Activated T-helper 1 cell treated with Interleukin-2 at 50 U/mL for 16 hours (primary cell): Measurements from ENCODE around the gene WASHC4.

Source experiments
- DNase-seq: peaks from one replicate; pipeline ENCODE4 v3.0.0-alpha.2; 2020; ENCODE audit warnings: low read depth

The WASHC4 gene

GRCh38 chr12:105107494-105108371 is at the start of gene WASHC4:
Gene WASHC4, plus strand, starts transcription at chr12:105107731. Its CDS starts 70 bp downstream, at chr12:105107801.
- peak; percentile 92 for DNase-seq

GRCh38 chr12:105060715-105061378 is 46.7 kb upstream of the WASHC4 start:
- DNase-seq = no peak

GRCh38 chr12:105064564-105065178 is 42.9 kb upstream of the WASHC4 start:
- no peak for DNase-seq

DNA sequence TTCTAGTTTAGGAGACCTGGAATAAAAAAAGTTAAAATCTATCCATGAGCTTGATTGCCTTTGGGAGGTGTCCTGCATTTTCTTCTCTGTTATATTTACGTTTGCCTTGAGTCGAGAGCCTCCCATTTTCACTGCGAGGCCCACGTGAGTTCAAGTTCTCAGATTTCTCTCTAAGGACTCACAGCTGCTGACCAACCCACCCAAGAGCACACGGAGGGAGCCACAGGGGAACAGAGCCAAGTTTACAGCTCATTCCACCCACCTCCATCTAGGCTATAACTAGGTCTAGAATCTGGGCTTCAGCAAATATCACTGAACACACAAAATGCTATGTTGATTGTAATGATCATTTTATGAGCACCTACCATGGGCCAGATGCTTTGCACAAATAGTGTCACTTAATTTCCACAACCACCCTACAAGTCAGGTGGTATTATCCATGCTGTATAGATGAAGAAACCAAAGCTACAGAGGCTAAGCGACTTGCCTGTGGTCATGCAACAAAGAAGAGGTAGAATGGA is 40.0 kb upstream of the WASHC4 start:
- DNase-seq = no peak

DNA sequence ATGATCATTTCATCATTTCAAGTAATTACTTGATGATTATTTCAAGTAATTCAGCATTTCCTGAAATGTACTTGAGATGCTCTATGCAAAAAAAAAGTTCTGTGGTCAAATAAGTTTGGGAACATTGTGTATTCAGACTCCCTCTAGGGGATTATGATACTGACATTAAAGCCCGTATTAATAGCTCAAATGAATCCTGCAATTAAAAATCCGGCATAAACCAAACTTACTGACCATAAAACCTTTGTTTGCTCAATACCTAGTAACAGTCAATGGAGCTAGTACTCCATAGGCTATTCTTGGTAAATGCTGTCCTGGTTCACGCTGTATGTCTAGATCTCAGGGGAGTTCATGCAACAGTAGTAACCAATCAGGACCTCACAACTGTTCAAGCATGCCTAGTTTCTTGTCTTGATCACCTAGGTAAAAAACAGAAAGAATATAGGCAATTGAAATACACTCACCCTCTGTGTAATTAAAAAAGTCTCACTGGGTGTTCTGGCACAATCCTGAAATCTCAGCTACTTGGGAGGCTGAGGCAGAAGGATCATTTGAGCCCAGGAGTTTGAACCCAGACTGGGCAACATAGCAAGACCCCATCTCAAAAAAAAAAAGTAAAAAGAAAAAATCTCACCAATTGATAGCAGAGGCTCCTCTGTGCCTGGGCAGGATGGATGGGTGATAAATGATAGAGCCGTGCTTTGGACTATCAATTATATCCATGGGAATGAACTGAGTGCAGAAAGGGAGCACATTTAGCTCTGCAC is 37.4 kb upstream of the WASHC4 start:
- no peak for DNase-seq

GRCh38 chr12:105071981-105072380 is 35.5 kb upstream of the WASHC4 start:
- DNase-seq = no peak

- no peak for DNase-seq
These were observed 34.5 kb upstream of the WASHC4 start for GRCh38 chr12:105072888-105073488.

- DNase-seq = no peak
These were observed 31.4 kb upstream of the WASHC4 start for GRCh38 chr12:105076098-105076497.

DNA sequence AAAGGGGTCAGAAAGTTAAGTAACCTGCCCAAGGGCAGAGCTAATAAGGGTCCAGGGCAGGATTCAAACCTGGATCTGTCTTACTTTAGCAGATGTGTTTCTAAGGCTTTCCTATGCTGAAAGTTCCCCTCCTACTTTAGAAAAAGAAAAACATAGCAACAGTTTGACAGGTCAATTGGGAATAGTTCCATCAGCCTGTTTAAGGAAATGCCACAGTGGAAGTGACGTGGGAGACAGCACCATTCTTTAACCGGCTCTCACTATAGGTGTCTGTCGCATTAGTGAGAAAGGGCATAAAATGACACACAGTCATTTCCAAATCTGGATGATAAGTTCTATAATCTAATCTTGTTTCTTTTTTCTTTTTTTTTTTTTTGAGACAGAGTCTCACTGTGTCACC is 30.6 kb upstream of the WASHC4 start:
- no peak for DNase-seq

- DNase-seq = no peak
These were observed 30.1 kb upstream of the WASHC4 start for GRCh38 chr12:105077435-105077834.

- DNase-seq = no peak
These were observed 28.6 kb upstream of the WASHC4 start for GRCh38 chr12:105078712-105079570.

- no peak for DNase-seq
These were observed 24.5 kb upstream of the WASHC4 start for GRCh38 chr12:105083031-105083430.

GRCh38 chr12:105083551-105084105 is 23.9 kb upstream of the WASHC4 start:
- no peak for DNase-seq

DNA sequence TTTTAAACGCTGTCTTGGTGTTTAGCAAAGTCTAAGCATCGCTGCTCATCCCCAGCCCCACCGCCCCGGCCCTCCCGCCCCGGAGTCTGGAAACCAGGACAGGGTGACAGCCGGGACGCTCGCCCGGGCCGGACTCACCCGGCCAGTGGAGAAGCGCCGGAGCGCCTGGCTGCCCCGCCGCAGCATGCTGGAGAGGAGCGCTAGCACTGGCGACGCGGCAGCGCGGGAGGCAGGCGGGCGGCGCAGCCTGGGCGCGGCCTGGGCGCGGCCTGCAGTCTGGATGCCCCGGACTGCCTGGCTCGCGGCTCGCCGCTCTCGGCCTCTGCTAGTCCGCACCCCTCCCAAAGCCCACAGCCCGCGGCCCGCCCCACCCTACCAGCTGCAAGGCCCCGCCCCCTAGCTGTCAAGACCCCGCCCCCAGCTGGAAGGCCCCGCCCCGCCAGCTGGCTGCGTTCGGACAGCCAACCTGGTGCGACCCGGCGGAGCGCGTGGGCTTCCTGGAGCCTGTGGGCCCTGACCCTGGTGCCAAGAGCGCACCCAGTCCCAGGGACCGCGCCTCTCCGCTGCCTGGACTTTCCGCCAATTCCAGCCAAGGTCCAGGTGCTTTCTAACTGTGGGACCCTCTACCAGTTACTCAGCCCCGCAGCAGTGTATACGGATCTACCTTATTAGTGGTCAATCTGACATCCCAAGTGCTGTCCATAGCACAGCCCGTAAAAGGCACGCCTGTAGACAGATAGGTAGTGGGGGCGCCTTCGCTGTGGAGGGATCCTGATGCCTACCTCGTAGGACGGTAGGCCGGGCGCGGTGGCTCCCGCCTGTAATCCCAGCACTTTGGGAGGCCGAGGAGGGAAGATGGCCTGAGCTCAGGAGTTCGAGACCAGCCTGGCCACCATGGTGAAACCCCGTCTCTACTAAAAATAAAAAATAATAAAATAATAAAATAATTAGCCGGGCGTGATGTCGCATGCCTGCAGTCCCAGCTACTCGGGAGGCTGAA is 23.0 kb upstream of the WASHC4 start, which contains the start of gene ALDH1L2:
TSS of gene ALDH1L2 (minus strand) at position 208 of the 1,000 bp plus-strand sequence. CDS start at position 186, 22 bp downstream.
- no peak for DNase-seq

DNA sequence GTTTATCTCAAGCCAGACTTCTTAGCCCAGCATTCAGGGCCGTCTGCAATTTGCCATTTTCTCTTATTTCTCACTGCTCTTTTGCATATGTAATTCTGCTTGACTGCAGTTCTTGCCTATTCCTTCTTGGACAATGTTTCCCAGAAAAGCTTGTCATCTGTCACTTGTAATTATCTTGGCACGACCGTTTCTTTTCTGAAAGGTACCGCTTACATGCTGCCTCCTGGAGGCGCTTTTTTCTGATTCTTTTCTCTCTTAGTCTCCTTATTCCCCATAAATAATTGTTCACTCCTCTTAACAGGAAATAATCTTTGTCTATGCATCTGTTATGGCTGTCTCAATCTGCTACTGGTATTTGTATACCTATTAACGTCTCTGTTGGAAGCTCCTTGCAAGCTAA is 22.0 kb upstream of the WASHC4 start:
- DNase-seq = no peak

GRCh38 chr12:105089817-105090216 is 17.7 kb upstream of the WASHC4 start:
- no peak for DNase-seq

DNA sequence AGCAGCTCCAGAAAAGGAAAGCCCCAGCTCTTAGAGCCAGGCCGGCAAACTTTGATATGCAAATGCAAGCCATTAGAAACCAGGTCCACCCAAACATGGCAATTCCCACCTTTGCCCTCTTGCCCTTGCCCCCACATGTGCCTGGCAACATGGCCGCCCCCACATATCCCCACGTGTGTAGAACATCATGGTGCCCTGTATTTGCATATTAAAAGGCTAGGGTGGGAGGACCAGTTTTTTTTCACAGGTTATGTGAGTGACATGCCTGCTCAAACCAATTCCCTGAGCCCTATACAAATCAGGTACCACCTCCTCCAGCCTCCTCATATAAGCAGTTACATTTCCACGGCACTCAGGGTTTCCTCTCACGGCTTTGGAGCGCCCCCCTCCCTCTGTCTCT is 17.2 kb upstream of the WASHC4 start:
- DNase-seq = no peak

DNA sequence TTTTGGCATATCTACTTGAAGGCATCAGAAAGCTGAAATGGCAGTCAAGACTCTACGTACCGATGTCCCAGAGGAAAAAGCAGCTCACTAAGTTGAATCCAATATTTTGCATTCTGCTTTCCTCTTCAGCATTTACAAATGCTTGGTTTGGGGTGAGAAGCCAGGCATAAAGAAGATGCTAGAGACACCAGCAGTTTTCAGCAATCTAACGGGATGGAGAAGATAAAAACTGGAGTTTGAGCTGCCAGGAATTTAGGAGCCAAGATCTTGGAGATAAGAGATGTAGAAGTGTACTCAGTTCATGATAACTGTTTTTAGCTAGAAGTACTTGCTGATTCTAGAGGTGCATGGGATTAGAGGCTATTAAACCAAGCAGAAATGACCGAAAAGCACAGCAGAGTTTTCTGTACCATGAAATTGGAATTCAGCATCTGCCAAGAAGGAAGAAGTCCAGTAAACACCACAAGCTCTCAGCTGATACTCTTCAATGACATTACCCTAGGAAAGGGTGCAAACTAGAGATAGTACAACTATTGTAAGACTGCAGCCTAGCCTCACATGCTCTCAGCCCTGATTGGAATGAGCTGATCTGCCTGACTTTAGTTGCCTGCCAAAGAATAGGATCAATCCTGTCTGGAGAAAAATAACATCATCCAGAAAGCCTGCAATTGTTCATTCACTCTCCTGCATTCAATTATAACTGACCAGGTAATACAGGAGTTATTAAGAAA is 15.9 kb upstream of the WASHC4 start:
- DNase-seq = no peak
